Fibroblast of pulmonary artery (primary cell): Measurements from ENCODE around the gene IL36RN.
A peak's percentile ranks its signal among the peaks of the same experiment; 100 is the strongest.

Source experiments
- DNase-seq: peaks from one replicate; pipeline ENCODE4 v3.0.0-alpha.2; 2010; ENCODE audit warnings: low read depth
- H3K4me3 ChIP-seq: replicated peaks from 2 replicates; pipeline ENCODE4 v1.5.1; 2011; ENCODE audit warnings: low read depth, mild to moderate bottlenecking, control low read depth, low read length, moderate library complexity
- CTCF ChIP-seq: IDR thresholded peaks from 2 replicates; pipeline ENCODE4 v1.5.1; 2011; ENCODE audit warnings: mild to moderate bottlenecking, control low read depth, low read length, inconsistent platforms; ENCODE audit errors: missing control alignments

Gene IL36RN

GRCh38 chr2:113083296-113083695, 24.3 kb downstream of the IL36RN start:
- no peak overlapping the region for H3K4me3 ChIP-seq
- no peak for DNase-seq
- no peak for TF ChIP-seq CTCF

- DNase-seq: peak; percentile 19
- no peak overlapping the region for H3K4me3 ChIP-seq
- peak; percentile 51 for TF ChIP-seq CTCF
These were observed 25.4 kb downstream of the IL36RN start for GRCh38 chr2:113084249-113085000.

GRCh38 chr2:113085542-113085941, 26.5 kb downstream of the IL36RN start:
- no peak for DNase-seq
- H3K4me3 ChIP-seq: no peak overlapping the region
- TF ChIP-seq CTCF: no peak

- DNase-seq: no peak
- TF ChIP-seq CTCF: no peak
- no peak overlapping the region for H3K4me3 ChIP-seq
These were observed 29.4 kb downstream of the IL36RN start for GRCh38 chr2:113088213-113088992.

GRCh38 chr2:113089916-113090315, 30.9 kb downstream of the IL36RN start:
- DNase-seq: no peak
- no peak overlapping the region for H3K4me3 ChIP-seq
- no peak for TF ChIP-seq CTCF

- no peak overlapping the region for H3K4me3 ChIP-seq
- DNase-seq: no peak
- TF ChIP-seq CTCF: no peak
These were observed 32.4 kb downstream of the IL36RN start for GRCh38 chr2:113091231-113091896.
